ENCODE measurements around the gene CPM. TPM values are rescaled to one million over a fixed set of nuclear protein-coding genes. Genes with fewer than 3 reads are reported as not detected.

Gene CPM
- total and polyA plus RNA-seq, 7 donors = 2.2 to 13.3 (median 5.8) TPM

DNA sequence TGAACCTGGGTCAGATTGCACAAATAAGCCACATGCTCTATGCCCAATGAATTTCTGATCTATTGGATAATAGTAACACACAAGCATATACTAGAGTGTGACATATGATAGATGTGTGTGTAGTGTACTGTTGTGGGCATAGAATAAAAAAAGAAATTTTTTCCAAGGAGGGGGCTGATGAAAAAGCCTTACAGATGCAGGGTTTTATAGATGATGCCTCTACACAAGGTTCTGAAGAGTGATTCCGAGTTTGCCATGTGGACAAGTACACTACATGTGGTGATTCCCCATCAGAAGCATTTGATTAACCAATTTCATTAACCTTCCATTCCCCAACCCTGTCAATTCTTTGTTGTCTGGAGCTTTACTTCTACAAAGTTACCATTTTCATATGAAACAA lies 45.3 kb downstream of the CPM start:
- ATAC-seq = no peak
- H3K27me3 ChIP-seq (ENCODE audit: insufficient read depth in 3 of 3, low read length in 2 of 3) = no peaks in the 10 kb centered on the region
- WGBS, 3 donors = 86 to 94% (median 90%) methylated on average over 1 of the region's 1 CpG
- no peaks in the 10 kb centered on the region for H3K36me3 ChIP-seq (ENCODE audit: insufficient read depth in 1 of 2, low read depth in 1 of 2)
- TF ChIP-seq CTCF (IDR thresholded peaks at IDR 0.05) = no peak
- H3K27ac ChIP-seq = no peak overlapping the region
- H3K4me1 ChIP-seq = no peaks in the 10 kb centered on the region
- H3K9me3 ChIP-seq = no peaks in the 10 kb centered on the region
- no peak for DNase-seq
- intact Hi-C loops (cut with DNase I) = no loop called here
- H3K4me3 ChIP-seq = no peak overlapping the region

- Histone ChIP-seq H3K36me3 (ENCODE audit: insufficient read depth in 1 of 2, low read depth in 1 of 2) (no peaks in the 10 kb centered on the region), H3K9me3 (no peaks in the 10 kb centered on the region), H3K4me1 (no peaks in the 10 kb centered on the region), H3K27me3 (ENCODE audit: insufficient read depth in 3 of 3, low read length in 2 of 3) (no peaks in the 10 kb centered on the region), H3K27ac (no peak overlapping the region), H3K4me3 (no peak overlapping the region)
- DNase-seq (no peak), ATAC-seq (no peak)
- intact Hi-C loops (cut with DNase I) = no loop called here
- WGBS, 3 donors = 68 to 78% (median 77%) methylated on average over 5 of the region's 5 CpGs
- TF ChIP-seq CTCF (IDR thresholded peaks at IDR 0.05) = no peak
These were observed 46.1 kb downstream of the CPM start for GRCh38 chr12:68886636-68887572.

DNA sequence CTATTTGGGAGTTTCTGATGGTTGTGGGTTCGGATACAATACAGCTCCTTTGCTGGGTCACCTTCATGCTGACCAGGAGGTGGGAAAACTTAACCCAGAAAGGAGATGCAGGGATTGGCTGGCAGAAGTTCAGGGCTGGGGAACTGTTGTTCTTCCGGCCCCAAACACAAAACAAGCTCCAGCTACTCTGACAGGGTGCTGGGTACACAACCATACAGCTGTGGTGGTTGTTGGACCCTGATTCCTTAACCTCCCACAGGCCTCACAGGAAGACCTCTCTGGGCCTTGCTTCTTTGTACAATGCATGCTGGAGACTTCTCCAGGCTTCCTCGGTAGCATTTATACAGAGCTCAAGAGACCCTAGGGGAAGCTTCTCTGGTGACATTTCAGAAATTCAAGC lies 47.6 kb downstream of the CPM start:
- DNase-seq = no peak
- no peaks in the 10 kb centered on the region for H3K36me3 ChIP-seq (ENCODE audit: insufficient read depth in 1 of 2, low read depth in 1 of 2)
- no peak for TF ChIP-seq CTCF (IDR thresholded peaks at IDR 0.05)
- no peaks in the 10 kb centered on the region for H3K4me1 ChIP-seq
- intact Hi-C loops (cut with DNase I) = no loop called here
- no peak overlapping the region for H3K27ac ChIP-seq
- H3K4me3 ChIP-seq = no peak overlapping the region
- no peaks in the 10 kb centered on the region for H3K9me3 ChIP-seq
- no peak for ATAC-seq
- 57 to 76% (median 75%) methylated on average over 3 of the region's 3 CpGs for whole genome bisulfite sequencing, 3 donors
- no peaks in the 10 kb centered on the region for H3K27me3 ChIP-seq (ENCODE audit: insufficient read depth in 3 of 3, low read length in 2 of 3)

GRCh38 chr12:68884251-68884650 lies 48.7 kb downstream of the CPM start:
- Histone ChIP-seq H3K27me3 (ENCODE audit: insufficient read depth in 3 of 3, low read length in 2 of 3) (no peaks in the 10 kb centered on the region), H3K9me3 (no peaks in the 10 kb centered on the region), H3K36me3 (ENCODE audit: insufficient read depth in 1 of 2, low read depth in 1 of 2) (no peaks in the 10 kb centered on the region), H3K4me1 (no peaks in the 10 kb centered on the region), H3K4me3 (no peak overlapping the region), H3K27ac (no peak overlapping the region)
- 94 to 96% (median 94%) methylated on average over 5 of the region's 5 CpGs for WGBS, 3 donors
- no peak for ATAC-seq
- intact Hi-C loops (cut with DNase I) = no loop called here
- no peak for TF ChIP-seq CTCF (IDR thresholded peaks at IDR 0.05)
- DNase-seq = no peak
